MCF 10A (cell line): ENCODE measurements around the gene MAPK14. TPM values are rescaled to one million over a fixed set of nuclear protein-coding genes. Genes with fewer than 3 reads are reported as not detected.
A peak's percentile ranks its signal among the peaks of the same experiment; 100 is the strongest.
"Not testable (repeated sequence)": the region's sequence is repeated elsewhere in the genome, so short reads cannot be mapped to it uniquely, and the experiment has no call there.

Experiments used
- BruUV-seq: library from RNA; stranded (reverse); fragments of 400-500 nt; replicated peaks from 2 replicates; lab custom pipeline; 2021; lab: Mats Ljungman, UMichigan
- CTCF ChIA-PET: fragments of 300-600 bp; sonication (Branson Sonifier 250); formaldehyde crosslinking; extraction: SDS; loops from one replicate; lab custom pipeline; 2021; ENCODE audit warnings: antibody characterized with exemption, inconsistent platforms; lab: Yijun Ruan, JAX
- POLR2A ChIA-PET: fragments of 300-600, 350-650 bp; sonication (Branson Sonifier 250); formaldehyde crosslinking; extraction: SDS; loops from one replicate; lab custom pipeline; 2020; ENCODE audit warnings: antibody characterized with exemption, inconsistent platforms; lab: Yijun Ruan, JAX
- DNase-seq: peaks from one replicate; pipeline ENCODE4 v3.0.0-alpha.2; 2018; ENCODE audit not compliant: unreplicated experiment
- H3K27ac Mint-ChIP-seq: one replicate; pipeline ENCODE4 v1.8.0; 2022; ENCODE audit warnings: mild to moderate bottlenecking, low read depth, mixed read lengths; ENCODE audit not compliant: unreplicated experiment
- H3K27me3 Mint-ChIP-seq: one replicate; pipeline ENCODE4 v1.8.0; 2022; ENCODE audit warnings: mixed read lengths; ENCODE audit not compliant: insufficient read depth, unreplicated experiment
- H3K36me3 Mint-ChIP-seq: one replicate; pipeline ENCODE4 v1.8.0; 2022; ENCODE audit warnings: mild to moderate bottlenecking, moderate library complexity, mixed read lengths; ENCODE audit not compliant: insufficient read depth, unreplicated experiment
- H3K4me1 Mint-ChIP-seq: one replicate; pipeline ENCODE4 v1.8.0; 2022; ENCODE audit warnings: mixed read lengths; ENCODE audit not compliant: insufficient read depth, unreplicated experiment
- H3K4me3 Mint-ChIP-seq: one replicate; pipeline ENCODE4 v1.8.0; 2022; ENCODE audit warnings: mild to moderate bottlenecking, moderate library complexity, mixed read lengths; ENCODE audit not compliant: unreplicated experiment
- H3K9me3 Mint-ChIP-seq: one replicate; pipeline ENCODE4 v1.8.0; 2022; ENCODE audit warnings: mixed read lengths; ENCODE audit not compliant: unreplicated experiment
- intact Hi-C: fragments of 100-400 bp; cut with micrococcal nuclease; formaldehyde crosslinking; loops from 2 replicates; pipeline ENCODE4 v1.14.1; 2022
- total RNA-seq: library from RNA; stranded (reverse); gene quantifications from 2 replicates; pipeline ENCODE4 v1.2.3, GENCODE V29; 2022
- TF ChIP-seq, protein P1 (sequence below): fragments of 200-600 bp; IDR thresholded peaks from one replicate; pipeline ENCODE4 v1.8.0; 2022; ENCODE audit warnings: antibody characterized with exemption, mild to moderate bottlenecking; ENCODE audit not compliant: unreplicated experiment

Gene MAPK14
- total RNA-seq, 1 experiment from 2014 or later = 42.9 TPM

DNA sequence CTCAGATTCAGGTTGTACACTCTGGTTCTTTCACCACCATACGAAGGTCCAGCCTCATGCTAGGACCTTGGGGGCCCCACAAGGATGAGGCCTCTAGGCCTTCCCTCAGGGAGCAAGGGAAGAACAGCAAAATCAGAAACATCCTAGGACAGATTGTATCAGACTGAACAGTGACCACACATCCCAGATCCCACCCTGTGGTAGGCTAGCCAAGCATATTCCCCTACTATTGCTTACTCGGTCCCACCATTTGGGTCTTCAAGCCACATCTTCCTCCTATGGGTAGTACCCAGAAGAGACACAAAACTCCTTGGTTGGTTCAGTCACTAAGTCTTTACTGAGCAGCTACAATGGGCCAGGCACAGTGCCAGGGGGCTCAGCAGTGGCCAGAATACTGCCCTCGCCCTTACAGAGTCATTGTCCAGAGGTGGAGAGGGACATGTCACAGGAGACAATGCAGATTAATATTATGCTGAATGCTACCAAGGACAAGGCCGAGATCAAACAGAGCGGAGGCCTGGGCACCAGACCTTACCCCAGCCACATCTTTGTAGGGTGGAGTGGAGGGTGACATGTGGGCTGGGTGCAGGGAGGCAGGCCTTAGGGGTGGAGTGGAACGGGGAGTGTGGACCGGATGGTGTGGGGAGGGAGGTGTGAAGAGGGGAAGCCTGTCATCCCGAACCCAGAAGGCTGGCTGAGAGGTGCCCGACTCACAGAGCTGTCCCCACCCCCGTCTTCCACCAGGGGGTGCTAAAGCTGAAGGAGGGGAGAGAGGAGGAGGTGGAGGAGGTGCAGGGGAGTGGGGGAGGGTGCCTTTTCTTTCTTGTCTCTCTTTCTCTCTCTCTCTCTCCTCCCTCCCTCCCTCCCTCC lies 95.9 kb downstream of the MAPK14 start:
- H3K27ac Mint-ChIP-seq = no peak overlapping the region
- peaks cover 11% of the 10 kb centered on the region for H3K36me3 Mint-ChIP-seq
- ChIA-PET CTCF (interaction anchor here (0.6 to 1.2 kb wide), 6 partner anchors 22 to 235 kb away, joined by 3 to 4 read pairs (median 3); no protein-coding TSS in a partner anchor), POLR2A (interaction anchor here (0.7 to 2.8 kb wide), 3 partner anchors 11 to 95 kb away, joined by 3 to 13 read pairs (median 4); partner anchors contain the start of gene MAPK14)
- no peak overlapping the region for H3K4me3 Mint-ChIP-seq
- TF ChIP-seq, protein P1, sequence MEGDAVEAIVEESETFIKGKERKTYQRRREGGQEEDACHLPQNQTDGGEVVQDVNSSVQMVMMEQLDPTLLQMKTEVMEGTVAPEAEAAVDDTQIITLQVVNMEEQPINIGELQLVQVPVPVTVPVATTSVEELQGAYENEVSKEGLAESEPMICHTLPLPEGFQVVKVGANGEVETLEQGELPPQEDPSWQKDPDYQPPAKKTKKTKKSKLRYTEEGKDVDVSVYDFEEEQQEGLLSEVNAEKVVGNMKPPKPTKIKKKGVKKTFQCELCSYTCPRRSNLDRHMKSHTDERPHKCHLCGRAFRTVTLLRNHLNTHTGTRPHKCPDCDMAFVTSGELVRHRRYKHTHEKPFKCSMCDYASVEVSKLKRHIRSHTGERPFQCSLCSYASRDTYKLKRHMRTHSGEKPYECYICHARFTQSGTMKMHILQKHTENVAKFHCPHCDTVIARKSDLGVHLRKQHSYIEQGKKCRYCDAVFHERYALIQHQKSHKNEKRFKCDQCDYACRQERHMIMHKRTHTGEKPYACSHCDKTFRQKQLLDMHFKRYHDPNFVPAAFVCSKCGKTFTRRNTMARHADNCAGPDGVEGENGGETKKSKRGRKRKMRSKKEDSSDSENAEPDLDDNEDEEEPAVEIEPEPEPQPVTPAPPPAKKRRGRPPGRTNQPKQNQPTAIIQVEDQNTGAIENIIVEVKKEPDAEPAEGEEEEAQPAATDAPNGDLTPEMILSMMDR = peak; percentile 80
- BruUV-seq = no TSS peak
- H3K27me3 Mint-ChIP-seq = no peaks in the 10 kb centered on the region
- H3K4me1 Mint-ChIP-seq = peaks cover 18% of the 10 kb centered on the region
- intact Hi-C loops = loop anchor here (1.0 kb wide), 2 partner anchors 73 to 237 kb away; partner anchors contain the start of gene BRPF3
- H3K9me3 Mint-ChIP-seq = no peaks in the 10 kb centered on the region
- DNase-seq = peak; percentile 92

DNA sequence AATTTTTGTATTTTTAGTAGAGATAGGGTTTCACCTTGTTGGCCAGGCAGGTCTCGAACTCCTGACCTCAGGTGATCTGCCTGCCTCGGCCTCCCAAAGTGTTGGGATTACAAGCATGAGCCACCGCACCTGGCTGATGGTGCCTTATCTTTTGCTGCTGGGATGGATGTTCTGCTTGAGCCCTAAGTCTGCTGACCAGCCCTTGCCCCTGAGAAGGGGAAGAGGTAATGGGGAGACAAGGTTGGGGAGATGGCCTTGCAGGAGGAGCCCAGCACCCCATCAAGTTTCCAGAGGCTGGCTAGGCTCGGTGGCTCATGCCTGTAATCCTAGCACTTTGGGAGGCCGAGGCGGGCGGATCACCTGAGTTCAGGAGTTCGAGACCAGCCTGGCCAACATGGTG lies 96.7 kb downstream of the MAPK14 start:
- peaks cover 18% of the 10 kb centered on the region for H3K4me1 Mint-ChIP-seq
- intact Hi-C loops, H3K27ac Mint-ChIP-seq, BruUV-seq, H3K27me3 Mint-ChIP-seq, H3K4me3 Mint-ChIP-seq, H3K9me3 Mint-ChIP-seq, DNase-seq: not testable (repeated sequence)
- CTCF ChIA-PET = interaction anchor here (0.6 to 1.2 kb wide), 6 partner anchors 13 to 462 kb away, joined by 3 to 4 read pairs (median 3); no protein-coding TSS in a partner anchor
- H3K36me3 Mint-ChIP-seq = peaks cover 11% of the 10 kb centered on the region
- POLR2A ChIA-PET = interaction anchor here (0.6 kb wide), 1 partner anchor 886 kb away, joined by 3 read pairs; no protein-coding TSS in a partner anchor

DNA sequence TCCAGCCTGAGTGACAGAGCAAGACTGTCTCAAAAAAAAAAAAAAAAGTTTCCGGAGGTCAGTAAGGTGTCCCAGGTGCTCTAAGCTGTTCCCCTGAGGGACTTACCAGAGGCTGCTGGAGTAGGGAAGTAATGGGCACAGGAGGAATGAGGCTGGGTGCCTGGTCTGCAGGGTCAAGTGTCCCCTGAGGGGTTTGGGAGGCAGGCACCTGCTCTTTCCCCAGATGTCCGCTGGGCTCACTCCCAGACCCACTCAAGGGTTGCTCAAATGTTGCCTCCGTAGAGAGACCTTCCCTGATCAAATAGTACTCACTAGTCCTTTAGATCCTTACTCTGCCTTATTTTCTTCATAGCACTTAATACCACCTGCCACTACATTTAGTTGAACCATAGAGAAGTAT lies 97.3 kb downstream of the MAPK14 start:
- CTCF ChIA-PET = interaction anchor here (0.6 to 1.2 kb wide), 7 partner anchors 10 to 461 kb away, joined by 3 to 6 read pairs (median 3); no protein-coding TSS in a partner anchor
- POLR2A ChIA-PET = interaction anchor here (0.6 kb wide), 1 partner anchor 886 kb away, joined by 3 read pairs; no protein-coding TSS in a partner anchor

DNA sequence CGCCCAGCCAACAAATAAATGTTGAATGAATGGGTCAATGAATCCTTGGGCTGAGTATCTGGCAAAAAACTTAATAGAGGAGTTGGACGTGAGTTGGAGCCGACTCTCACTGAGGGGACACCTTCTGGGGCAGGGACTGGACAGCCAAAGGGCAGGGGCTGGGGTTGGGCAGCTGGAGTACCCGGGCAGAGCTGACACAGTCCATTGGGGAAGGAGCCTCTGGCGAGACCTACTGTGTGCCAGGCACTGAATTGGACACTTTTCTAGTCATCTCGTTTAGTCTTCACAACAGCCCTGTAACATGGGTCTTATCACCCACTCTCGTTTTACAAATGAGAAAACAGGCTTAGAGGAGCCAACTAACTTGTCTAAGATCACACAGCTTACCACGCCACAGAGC lies 98.0 kb downstream of the MAPK14 start:
- H3K36me3 Mint-ChIP-seq = peaks cover 11% of the 10 kb centered on the region
- no peak overlapping the region for H3K27ac Mint-ChIP-seq
- POLR2A ChIA-PET = no interaction called here
- TF ChIP-seq, protein P1 = no peak
- no peak overlapping the region for H3K4me3 Mint-ChIP-seq
- H3K9me3 Mint-ChIP-seq = no peaks in the 10 kb centered on the region
- H3K4me1 Mint-ChIP-seq = peaks cover 21% of the 10 kb centered on the region
- no TSS peak for BruUV-seq
- no peaks in the 10 kb centered on the region for H3K27me3 Mint-ChIP-seq
- DNase-seq = no peak
- CTCF ChIA-PET = interaction anchor here (0.6 to 1.5 kb wide), 4 partner anchors 9 to 233 kb away, joined by 3 to 6 read pairs (median 4); no protein-coding TSS in a partner anchor
- intact Hi-C loops = no loop called here

More for the DNA sequence above, 97.3 kb downstream of the MAPK14 start:
- Mint-ChIP-seq H3K36me3 (peaks cover 11% of the 10 kb centered on the region), H3K9me3 (no peaks in the 10 kb centered on the region), H3K27me3 (no peaks in the 10 kb centered on the region), H3K4me3 (no peak overlapping the region), H3K4me1 (peaks cover 22% of the 10 kb centered on the region), H3K27ac (no peak overlapping the region)
- no TSS peak for BruUV-seq
- TF ChIP-seq, protein P1 = no peak
- intact Hi-C loops = no loop called here
- no peak for DNase-seq
